Keratinocyte (primary cell): Measurements from ENCODE around the gene GAL.

ENCODE experiments used
- CTCF ChIP-seq, 3 experiments: IDR thresholded peaks in 1 of 3; conservative IDR thresholded peaks in 1 of 3; optimal IDR thresholded peaks in 1 of 3; 2 replicates in 2 of 3; 3 replicates in 1 of 3; pipeline versions ENCODE3 to v1.5.1; 2011; ENCODE audit warnings: low read length in 3 of 3, mild to moderate bottlenecking in 3 of 3, moderate library complexity in 2 of 3, control low read depth in 1 of 3, inconsistent platforms in 1 of 3; ENCODE audit not compliant: insufficient read depth in 2 of 3; ENCODE audit errors: extremely low read depth in 1 of 3
- EZH2 ChIP-seq: IDR thresholded peaks from one replicate; pipeline ENCODE4 v1.6.1; 2012; ENCODE audit warnings: inconsistent platforms, mild to moderate bottlenecking, low read length, moderate library complexity

DNA sequence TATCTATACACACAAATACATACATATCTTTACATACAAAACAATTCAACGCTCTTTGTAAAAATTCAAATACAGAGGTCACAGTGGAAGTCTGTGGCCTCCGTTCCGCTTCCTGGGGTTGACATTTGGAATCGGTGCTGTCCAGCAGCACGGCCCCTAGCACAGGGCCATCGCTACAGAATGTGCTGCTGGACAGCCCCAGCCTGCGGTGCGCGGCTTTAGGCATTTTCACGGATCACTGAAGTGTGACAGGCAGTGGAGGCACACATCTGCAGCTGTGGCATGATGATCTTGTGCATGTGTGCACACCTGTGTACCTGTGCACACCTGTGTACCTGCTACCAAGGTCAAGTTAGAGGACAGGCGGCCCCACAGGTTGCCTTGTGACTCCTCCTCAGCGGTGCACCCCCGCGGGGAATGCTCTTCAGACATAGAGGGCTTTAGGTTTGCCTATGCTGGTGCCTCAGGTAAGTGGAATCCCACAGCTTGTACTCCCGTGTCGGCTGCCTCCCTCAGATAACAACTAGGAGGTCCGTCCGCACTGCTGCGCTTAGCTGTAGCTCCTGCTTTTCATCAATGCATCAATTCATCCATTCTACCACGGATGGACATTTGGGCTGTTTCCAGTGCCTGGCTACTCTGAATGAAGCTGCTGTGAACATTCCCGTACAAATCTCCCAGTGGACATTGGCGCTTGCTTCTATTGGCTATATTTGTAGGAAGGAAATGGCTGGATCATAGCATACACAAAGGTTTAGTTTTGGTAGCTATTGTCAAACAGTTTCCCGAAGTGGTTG lies 29.9 kb downstream of the GAL start:
- no peak for TF ChIP-seq CTCF (optimal IDR thresholded peaks at IDR 0.05 in 1 of 3, IDR thresholded peaks at IDR 0.05 in 1 of 3, conservative IDR thresholded peaks at IDR 0.05 in 1 of 3; ENCODE audit: extremely low read depth in 1 of 3, insufficient read depth in 2 of 3, low read length in 3 of 3)
- TF ChIP-seq EZH2: no peak
